Adrenal gland (tissue), 12 donors: ENCODE measurements around the gene HYCC1. TPM values are rescaled to one million over a fixed set of nuclear protein-coding genes. Genes with fewer than 3 reads are reported as not detected.

ENCODE experiments used
- polyA plus RNA-seq, 3 donors: library from polyadenylated mRNA; stranded (reverse); fragments of 200-250 nt in 2 of 3; fragments of 350-450 nt in 1 of 3; fragmentation: Illumina TruSeq in 1 of 3; extraction: RNeasy Lipid Tissue Mini Kit (QIAGEN cat#74804) in 1 of 3; gene quantifications; one replicate each; pipeline ENCODE4 v1.2.3, GENCODE V29; 2013 to 2014
- total RNA-seq, 9 donors: library from RNA; depleted of rRNA in 4 of 9; stranded (reverse); fragments of >200 nt in 4 of 9; fragments of 120-200 nt in 1 of 9; fragmentation: NEBNext Ultra II Directional in 1 of 9; extraction: Animal tissue kit (Norgen Biotek cat#: 25700) in 1 of 9; gene quantifications; one replicate each; pipeline versions ENCODE4 v1.1.0 to v1.2.4, GENCODE V29; 2013 to 2023
- donor health status: healthy with polysubstance abuse.
- donor health status: Bipolar disorder and iron deficiency.
- donor health status: DM: yes; HTN: yes; CAD: no.
- donor health status: DM: no; HTN: no; CAD: no.
- donor health status: DM: no; HTN: no; CAD: no.
- donor health status: DM: yes; HTN: yes; CAD: no.

Gene HYCC1
- total and polyA plus RNA-seq, 12 donors = 3.8 to 27.1 (median 17.5) TPM

Other genes with a start within 250 kb of the HYCC1 start
- gene TOMM7, start 191.3 kb downstream of the HYCC1 start, total RNA-seq = 100 to 1,000 TPM in 8 of 9 donors, 10 to 100 TPM in 1; 94.2 to 574 (median 430) TPM
- 100 to 1,000 TPM; 185 to 326 (median 199) TPM for gene TOMM7, start 191.3 kb downstream of the HYCC1 start, polyA plus RNA-seq
- 10 to 100 TPM; 28.8 to 74.9 (median 44.8) TPM for gene KLHL7, start 91.7 kb upstream of the HYCC1 start, total RNA-seq
- gene KLHL7, start 91.7 kb upstream of the HYCC1 start, polyA plus RNA-seq = 10 to 100 TPM; 13.5 to 38.4 (median 34.0) TPM
- gene NUP42, start 167.9 kb upstream of the HYCC1 start, total RNA-seq = 10 to 100 TPM; 20.6 to 56.2 (median 32.6) TPM
- gene NUP42, start 167.9 kb upstream of the HYCC1 start, polyA plus RNA-seq = 10 to 100 TPM; 31.1 to 38.9 (median 37.9) TPM
- gene GPNMB, start 232.6 kb upstream of the HYCC1 start, total RNA-seq = 10 to 100 TPM; 16.4 to 92.3 (median 35.5) TPM
- 10 to 100 TPM; 14.0 to 65.5 (median 24.9) TPM for gene GPNMB, start 232.6 kb upstream of the HYCC1 start, polyA plus RNA-seq